D721Med (cell line): ENCODE measurements around the gene TPO.

Experiments used
- DNase-seq: peaks from one replicate; pipeline ENCODE4 v3.0.0; 2011; ENCODE audit warnings: low spot score; ENCODE audit not compliant: insufficient read length
- FAIRE-seq: peaks from 2 replicates; lab custom pipeline; 2011; peaks lifted over from hg19 to GRCh38; lab: Jason Lieb, UNC
- CTCF ChIP-seq: IDR thresholded peaks from 2 replicates; pipeline ENCODE4 v1.5.1; 2012; ENCODE audit warnings: mild to moderate bottlenecking, control low read depth; ENCODE audit not compliant: insufficient read depth; ENCODE audit errors: missing control alignments

TPO gene

DNA sequence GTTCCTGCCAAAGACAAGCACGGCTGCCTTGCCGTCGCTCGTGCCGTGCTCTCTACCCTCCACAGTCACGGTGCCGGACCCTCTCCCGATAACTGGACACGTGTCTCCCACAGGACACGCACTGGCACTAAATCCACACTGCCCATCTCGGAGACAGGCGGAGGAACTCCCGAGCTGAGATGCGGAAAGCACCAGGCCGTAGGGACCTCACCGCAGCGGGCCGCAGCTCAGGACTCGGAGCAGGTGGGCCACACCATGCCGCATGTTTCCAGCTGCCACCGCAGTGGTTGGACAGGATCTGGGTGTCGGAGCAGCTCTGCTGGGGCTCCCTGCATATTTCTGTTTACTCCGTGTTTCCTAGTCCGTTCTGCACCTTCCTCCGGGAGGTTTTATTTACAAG lies 127.2 kb downstream of the TPO start:
- no peak for TF ChIP-seq CTCF
- FAIRE-seq, result no peak
- DNase-seq, result no peak

DNA sequence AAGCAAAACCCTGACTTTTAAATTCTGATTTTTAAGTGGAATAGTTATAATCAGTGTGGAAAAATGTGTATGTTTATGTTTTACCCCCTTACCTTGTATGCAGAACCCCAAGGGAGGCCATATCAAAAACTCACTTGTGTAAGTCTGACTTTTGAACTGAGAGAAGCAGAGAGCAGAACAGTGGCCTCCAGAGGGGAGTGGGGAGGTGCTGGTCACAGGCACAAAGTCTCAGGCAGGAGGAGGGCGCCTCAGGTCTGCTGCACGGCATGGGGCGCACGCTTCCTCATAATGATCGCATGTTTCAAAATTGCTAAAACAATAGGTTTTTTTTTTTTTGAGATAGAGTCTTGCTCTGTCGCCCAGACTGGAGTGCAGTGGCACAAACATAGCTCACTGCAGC lies 127.8 kb downstream of the TPO start:
- DNase-seq, result no peak
- no peak for TF ChIP-seq CTCF
- FAIRE-seq, result no peak

- no peak for TF ChIP-seq CTCF
- no peak for FAIRE-seq
- no peak for DNase-seq
Measured at GRCh38 chr2:1541819-1542475, 128.7 kb downstream of the TPO start.

DNA sequence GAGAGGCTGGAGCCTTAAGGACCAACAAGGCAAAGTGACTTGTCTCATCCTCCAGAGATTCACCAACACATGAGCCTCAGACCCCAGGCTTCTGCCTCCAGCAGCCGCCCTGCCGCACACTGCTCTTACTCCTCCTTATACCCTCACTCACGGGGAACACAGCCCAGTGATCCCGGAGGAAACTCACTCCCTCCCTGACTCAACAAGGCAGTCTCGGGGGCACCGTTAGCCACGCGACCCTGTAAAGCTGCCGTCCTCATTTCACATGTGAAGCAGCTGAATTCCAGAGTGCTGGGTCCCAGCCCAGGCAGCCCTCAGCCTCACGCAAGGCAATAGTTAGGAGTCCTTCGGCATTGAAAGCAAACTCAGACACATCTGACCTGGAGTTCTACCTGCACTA lies 129.7 kb downstream of the TPO start:
- DNase-seq (no peak), FAIRE-seq (no peak)
- TF ChIP-seq CTCF, result no peak

- DNase-seq, result no peak
- FAIRE-seq, result no peak
- no peak for TF ChIP-seq CTCF
Measured at GRCh38 chr2:1543776-1544477, 130.7 kb downstream of the TPO start.

DNA sequence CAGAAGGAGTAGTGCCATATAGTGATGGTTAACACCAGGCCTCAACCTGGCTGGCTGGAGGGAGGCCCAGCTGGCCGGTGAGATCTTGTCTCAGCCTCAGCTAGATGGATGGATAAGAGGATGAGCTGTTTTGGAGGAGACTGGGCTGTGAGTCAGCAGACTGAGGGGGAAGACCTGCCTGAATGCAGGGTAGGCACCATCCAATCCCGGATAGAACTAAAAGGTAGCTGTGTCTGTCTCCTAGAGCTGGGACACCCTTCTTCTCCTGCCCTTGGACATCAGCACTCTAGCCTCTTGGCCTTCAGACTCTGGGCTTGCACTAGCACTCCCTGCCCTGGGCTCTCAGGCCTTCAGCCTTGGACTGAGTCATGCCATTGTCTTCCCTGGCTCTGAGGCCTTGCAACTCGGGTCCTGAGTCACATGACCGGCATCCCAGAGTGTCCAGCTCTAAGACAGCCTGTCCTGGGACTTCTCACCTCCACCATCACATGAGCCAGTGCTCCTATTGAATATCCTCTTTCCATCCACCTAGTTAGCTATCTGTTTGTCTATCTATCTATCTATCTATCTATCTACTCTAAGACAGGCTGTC lies 131.3 kb downstream of the TPO start:
- no peak for DNase-seq
- no peak for FAIRE-seq
- TF ChIP-seq CTCF, result no peak

GRCh38 chr2:1546023-1546591 lies 132.8 kb downstream of the TPO start:
- FAIRE-seq (no peak), DNase-seq (peak; percentile 53)

More at GRCh38 chr2:1546023-1546591, 132.8 kb downstream of the TPO start:
- TF ChIP-seq CTCF, result peak; percentile 78
